Parathyroid adenoma (tissue), 2 donors: ENCODE results near the gene HSPH1.

Experiments
- H2AFZ ChIP-seq: fragments of 300-600 bp; sonication (generic); one replicate; pipeline ENCODE4 v1.7.0; 2017; ENCODE audit warnings: antibody characterized with exemption, mild to moderate bottlenecking
- H3K27ac ChIP-seq: fragments of 300-600 bp; sonication (generic); one replicate; pipeline ENCODE4 v1.7.0; 2017
- H3K27me3 ChIP-seq: fragments of 300-600 bp; sonication (generic); one replicate; pipeline ENCODE4 v1.7.0; 2017; ENCODE audit warnings: low read length; ENCODE audit not compliant: control insufficient read depth, insufficient read depth
- H3K36me3 ChIP-seq: fragments of 300-600 bp; sonication (generic); one replicate; pipeline ENCODE4 v1.7.0; 2017; ENCODE audit warnings: low read length; ENCODE audit not compliant: control insufficient read depth, insufficient read depth
- H3K4me1 ChIP-seq: fragments of 300-600 bp; sonication (generic); one replicate; pipeline ENCODE4 v1.7.0; 2017; ENCODE audit warnings: control low read depth
- H3K4me2 ChIP-seq: fragments of 300-600 bp; sonication (generic); one replicate; pipeline ENCODE4 v1.7.0; 2017; ENCODE audit warnings: low read length
- H3K4me3 ChIP-seq: fragments of 300-600 bp; sonication (generic); one replicate; pipeline ENCODE4 v1.7.0; 2017; ENCODE audit warnings: low read depth, low read length
- H3K79me2 ChIP-seq: fragments of 300-600 bp; sonication (generic); one replicate; pipeline ENCODE4 v1.7.0; 2017; ENCODE audit warnings: control low read depth
- H3K9ac ChIP-seq: fragments of 300-600 bp; sonication (generic); one replicate; pipeline ENCODE4 v1.7.0; 2017; ENCODE audit warnings: mild to moderate bottlenecking
- H3K9me3 ChIP-seq: fragments of 300-600 bp; sonication (generic); one replicate; pipeline ENCODE4 v1.7.0; 2017; ENCODE audit warnings: low read length; ENCODE audit not compliant: control insufficient read depth
- CTCF ChIP-seq: fragments of 300-600 bp; sonication (generic); IDR thresholded peaks from one replicate; pipeline ENCODE4 v1.7.0; 2017; ENCODE audit warnings: antibody characterized with exemption, mild to moderate bottlenecking
- donor health status: primary hyperparathyroidism.

Gene HSPH1

GRCh38 chr13:31129419-31129818 is 32.3 kb downstream of the HSPH1 start:
- Histone ChIP-seq H3K9ac (no peak overlapping the region), H3K4me2 (no peak overlapping the region), H3K79me2 (no peaks in the 10 kb centered on the region), H3K27me3 (no peaks in the 10 kb centered on the region), H3K36me3 (no peaks in the 10 kb centered on the region), H3K4me3 (no peak overlapping the region), H2AFZ (no peak overlapping the region), H3K9me3 (no peaks in the 10 kb centered on the region), H3K4me1 (no peaks in the 10 kb centered on the region), H3K27ac (no peak overlapping the region)
- TF ChIP-seq CTCF = no peak

GRCh38 chr13:31124204-31124603 is 37.5 kb downstream of the HSPH1 start:
- Histone ChIP-seq H3K9me3 (no peaks in the 10 kb centered on the region), H3K4me3 (no peak overlapping the region), H3K4me2 (no peak overlapping the region), H3K79me2 (no peaks in the 10 kb centered on the region), H3K27me3 (no peaks in the 10 kb centered on the region), H3K9ac (no peak overlapping the region), H3K27ac (no peak overlapping the region), H3K36me3 (no peaks in the 10 kb centered on the region), H3K4me1 (no peaks in the 10 kb centered on the region), H2AFZ (no peak overlapping the region)
- no peak for TF ChIP-seq CTCF

GRCh38 chr13:31122544-31123260 is 39.0 kb downstream of the HSPH1 start:
- no peak overlapping the region for H2AFZ ChIP-seq
- no peaks in the 10 kb centered on the region for H3K27me3 ChIP-seq
- no peak overlapping the region for H3K9ac ChIP-seq
- TF ChIP-seq CTCF = no peak
- H3K4me1 ChIP-seq = no peaks in the 10 kb centered on the region
- no peaks in the 10 kb centered on the region for H3K9me3 ChIP-seq
- H3K27ac ChIP-seq = no peak overlapping the region
- H3K36me3 ChIP-seq = no peaks in the 10 kb centered on the region
- H3K4me2 ChIP-seq = no peak overlapping the region
- no peak overlapping the region for H3K4me3 ChIP-seq
- H3K79me2 ChIP-seq = no peaks in the 10 kb centered on the region

GRCh38 chr13:31122143-31122542 is 39.6 kb downstream of the HSPH1 start:
- Histone ChIP-seq H3K27me3 (no peaks in the 10 kb centered on the region), H3K79me2 (no peaks in the 10 kb centered on the region), H3K4me3 (no peak overlapping the region), H3K27ac (no peak overlapping the region), H2AFZ (no peak overlapping the region), H3K36me3 (no peaks in the 10 kb centered on the region), H3K4me2 (no peak overlapping the region), H3K9me3 (no peaks in the 10 kb centered on the region), H3K4me1 (no peaks in the 10 kb centered on the region), H3K9ac (no peak overlapping the region)
- no peak for TF ChIP-seq CTCF
